ENCODE results near the gene PPM1H. TPM values are rescaled to one million over a fixed set of nuclear protein-coding genes. Genes with fewer than 3 reads are reported as not detected.
A peak's percentile ranks its signal among the peaks of the same experiment; 100 is the strongest.

PPM1H gene
- total and polyA plus RNA-seq, 11 donors = 1.3 to 9.6 (median 4.9) TPM

GRCh38 chr12:62866451-62867082, 68.4 kb downstream of the PPM1H start:
- no peaks in the 10 kb centered on the region for H3K27me3 ChIP-seq
- TF ChIP-seq POLR2A (IDR thresholded peaks at IDR 0.05) = no peak
- TF ChIP-seq, protein P1, sequence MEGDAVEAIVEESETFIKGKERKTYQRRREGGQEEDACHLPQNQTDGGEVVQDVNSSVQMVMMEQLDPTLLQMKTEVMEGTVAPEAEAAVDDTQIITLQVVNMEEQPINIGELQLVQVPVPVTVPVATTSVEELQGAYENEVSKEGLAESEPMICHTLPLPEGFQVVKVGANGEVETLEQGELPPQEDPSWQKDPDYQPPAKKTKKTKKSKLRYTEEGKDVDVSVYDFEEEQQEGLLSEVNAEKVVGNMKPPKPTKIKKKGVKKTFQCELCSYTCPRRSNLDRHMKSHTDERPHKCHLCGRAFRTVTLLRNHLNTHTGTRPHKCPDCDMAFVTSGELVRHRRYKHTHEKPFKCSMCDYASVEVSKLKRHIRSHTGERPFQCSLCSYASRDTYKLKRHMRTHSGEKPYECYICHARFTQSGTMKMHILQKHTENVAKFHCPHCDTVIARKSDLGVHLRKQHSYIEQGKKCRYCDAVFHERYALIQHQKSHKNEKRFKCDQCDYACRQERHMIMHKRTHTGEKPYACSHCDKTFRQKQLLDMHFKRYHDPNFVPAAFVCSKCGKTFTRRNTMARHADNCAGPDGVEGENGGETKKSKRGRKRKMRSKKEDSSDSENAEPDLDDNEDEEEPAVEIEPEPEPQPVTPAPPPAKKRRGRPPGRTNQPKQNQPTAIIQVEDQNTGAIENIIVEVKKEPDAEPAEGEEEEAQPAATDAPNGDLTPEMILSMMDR (IDR thresholded peaks at IDR 0.05) = no peak
- H3K36me3 ChIP-seq = no peaks in the 10 kb centered on the region
- intact Hi-C loops (cut with DNase I) = loop anchor here in 5 of 10 donors (5.0 to 10.0 kb wide), 2 partner anchors 66 to 68 kb away; partner anchors contain the start of gene PPM1H (in 3 of the 5)
- ATAC-seq (peak in 3 of 4 donors; percentile 33 to 47 (median 36)), DNase-seq (no peak)
- H3K4me3 ChIP-seq = no peak overlapping the region
- peaks cover 6 to 48% (median 34%) of the 10 kb centered on the region in 12 donors for H3K4me1 ChIP-seq
- WGBS, 4 donors = 54 to 68% (median 54%) methylated on average over 4 of the region's 4 CpGs
- H3K27ac ChIP-seq = peak overlapping the region in 11 of 12 donors; percentile 10 to 63 (median 41)
- no peaks in the 10 kb centered on the region for H3K9me3 ChIP-seq

- no peaks in the 10 kb centered on the region for H3K27me3 ChIP-seq
- intact Hi-C loops (cut with DNase I) = loop anchor here in 5 of 10 donors (5.0 to 10.0 kb wide), 2 partner anchors 66 to 69 kb away; partner anchors contain the start of gene PPM1H (in 3 of the 5)
- peak overlapping the region in 11 of 12 donors; percentile 10 to 63 (median 41) for H3K27ac ChIP-seq
- ATAC-seq (peak in 1 of 4 donors; percentile 32), DNase-seq (no peak)
- H3K4me1 ChIP-seq = peaks cover 6 to 54% (median 37%) of the 10 kb centered on the region in 12 donors
- 38 to 56% (median 52%) methylated on average over 4 of the region's 4 CpGs for WGBS, 4 donors
- no peaks in the 10 kb centered on the region for H3K36me3 ChIP-seq
- TF ChIP-seq, protein P1 (IDR thresholded peaks at IDR 0.05) = no peak
- TF ChIP-seq POLR2A (IDR thresholded peaks at IDR 0.05) = no peak
- H3K4me3 ChIP-seq = no peak overlapping the region
- H3K9me3 ChIP-seq = no peaks in the 10 kb centered on the region
Measured at GRCh38 chr12:62865937-62866336, 69.0 kb downstream of the PPM1H start.

- Histone ChIP-seq H3K4me3 (no peak overlapping the region), H3K4me1 (peaks cover 6 to 58% (median 40%) of the 10 kb centered on the region in 12 donors), H3K27ac (peak overlapping the region in 10 of 12 donors; percentile 10 to 60 (median 41)), H3K36me3 (no peaks in the 10 kb centered on the region), H3K9me3 (no peaks in the 10 kb centered on the region), H3K27me3 (no peaks in the 10 kb centered on the region)
- WGBS, 4 donors = 18 to 48% (median 21%) methylated on average over 2 of the region's 2 CpGs
- TF ChIP-seq, protein P1 (IDR thresholded peaks at IDR 0.05) = no peak
- TF ChIP-seq POLR2A (IDR thresholded peaks at IDR 0.05) = no peak
- intact Hi-C loops (cut with DNase I) = loop anchor here in 5 of 10 donors (5.0 to 10.0 kb wide), 2 partner anchors 67 to 70 kb away; partner anchors contain the start of gene PPM1H (in 3 of the 5)
- peak in 3 of 4 donors; percentile 65 to 70 (median 70) for ATAC-seq
- peak in 1 of 5 donors; percentile 41 for DNase-seq
Measured at GRCh38 chr12:62865065-62865464, 69.9 kb downstream of the PPM1H start.

- TF ChIP-seq, protein P1 (IDR thresholded peaks at IDR 0.05) = no peak
- TF ChIP-seq POLR2A (IDR thresholded peaks at IDR 0.05) = no peak
- DNase-seq (no peak), ATAC-seq (no peak)
- Histone ChIP-seq H3K36me3 (no peaks in the 10 kb centered on the region), H3K4me1 (peaks cover 6 to 67% (median 37%) of the 10 kb centered on the region in 12 donors), H3K9me3 (no peaks in the 10 kb centered on the region), H3K4me3 (no peak overlapping the region), H3K27ac (no peak overlapping the region), H3K27me3 (no peaks in the 10 kb centered on the region)
- intact Hi-C loops (cut with DNase I) = loop anchor here in 4 of 10 donors (5.0 to 10.0 kb wide), 2 partner anchors 70 to 72 kb away; partner anchors contain the start of gene PPM1H (in 3 of the 4)
- WGBS, 4 donors = 93 to 96% (median 94%) methylated on average over 2 of the region's 2 CpGs
Measured at GRCh38 chr12:62862259-62862881, 72.6 kb downstream of the PPM1H start.

Measured in heart left ventricle (tissue), 16 donors.